Measurements from ENCODE around the gene EAPP. TPM values are rescaled to one million over a fixed set of nuclear protein-coding genes. Genes with fewer than 3 reads are reported as not detected.

EAPP gene
- total RNA-seq, 5 donors from 2014 or later (not counting 1 experiment from before 2014, with no cell fraction given) = 48.9 to 77.7 (median 53.6) TPM

DNA sequence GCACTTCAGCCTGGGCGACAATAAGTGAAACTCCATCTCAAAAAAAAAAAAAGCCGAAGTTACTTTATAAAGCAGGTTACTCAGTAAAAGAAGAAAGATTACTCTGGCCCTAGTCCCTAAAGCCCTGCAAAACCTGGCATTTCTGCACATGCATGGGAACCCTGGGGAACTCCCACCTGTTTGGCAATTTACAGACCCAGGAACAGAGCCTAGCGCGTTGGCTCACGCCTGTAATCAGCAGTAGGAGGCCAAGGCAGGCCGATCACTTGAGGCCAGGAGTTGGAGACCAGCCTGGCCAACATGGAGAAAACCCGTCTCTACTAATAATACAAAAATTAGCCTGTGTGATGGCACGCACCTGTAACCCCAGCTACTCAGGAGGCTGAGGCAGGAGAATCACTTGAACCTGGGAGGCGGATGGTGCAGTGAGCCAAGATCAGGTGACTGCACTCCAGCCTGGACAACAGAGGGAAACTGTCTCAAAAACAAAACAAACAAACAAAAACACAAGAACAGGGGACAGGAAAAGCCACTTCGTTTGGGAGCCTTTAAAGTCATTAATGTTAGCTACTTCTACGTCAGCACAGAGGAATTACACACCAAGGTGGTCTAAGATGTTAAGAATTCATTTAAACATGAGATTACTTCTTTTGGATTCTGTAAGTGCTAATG lies 43.4 kb downstream of the EAPP start:
- H3K36me3 ChIP-seq (ENCODE audit: control insufficient read depth in 2 of 2, extremely low read depth in 1 of 2, insufficient read depth in 1 of 2, low read length in 1 of 2) = no peaks in the 10 kb centered on the region
- 92% methylated on average over 7 of the region's 11 CpGs for WGBS (ENCODE audit: insufficient coverage)
- no peak for DNase-seq
- peaks cover 0 to 4% of the 10 kb centered on the region in 2 experiments for H3K27me3 ChIP-seq (replicated peaks in 1 of 2; ENCODE audit: control insufficient read depth in 2 of 2, extremely low read depth in 1 of 2, insufficient read depth in 2 of 2, low read length in 1 of 2)
- Mint-ChIP-seq H3K9me3 (no peaks in the 10 kb centered on the region), H3K4me1 (no peaks in the 10 kb centered on the region), H3K4me3 (no peak overlapping the region), H3K36me3 (no peaks in the 10 kb centered on the region), H3K27me3 (no peaks in the 10 kb centered on the region), H3K27ac (no peak overlapping the region)
- no peaks in the 10 kb centered on the region for H3K9me3 ChIP-seq
- ChIA-PET POLR2A (no interaction called here), CTCF (interaction anchor here (0.6 to 0.7 kb wide), 2 partner anchors 529 to 819 kb away, joined by 3 to 4 read pairs; no protein-coding TSS in a partner anchor)
- no peaks in the 10 kb centered on the region for H3K4me1 ChIP-seq (ENCODE audit: control insufficient read depth in 1 of 2, extremely low read depth in 1 of 2, insufficient read depth in 2 of 2, low read length in 2 of 2)
- no peak for ATAC-seq (replicated peaks in 1 of 4)
- no peak overlapping the region for H3K4me3 ChIP-seq (ENCODE audit: control insufficient read depth in 1 of 2, extremely low read depth in 1 of 2, low read length in 1 of 2)
- no peak overlapping the region for H3K27ac ChIP-seq (ENCODE audit: low read length)

DNA sequence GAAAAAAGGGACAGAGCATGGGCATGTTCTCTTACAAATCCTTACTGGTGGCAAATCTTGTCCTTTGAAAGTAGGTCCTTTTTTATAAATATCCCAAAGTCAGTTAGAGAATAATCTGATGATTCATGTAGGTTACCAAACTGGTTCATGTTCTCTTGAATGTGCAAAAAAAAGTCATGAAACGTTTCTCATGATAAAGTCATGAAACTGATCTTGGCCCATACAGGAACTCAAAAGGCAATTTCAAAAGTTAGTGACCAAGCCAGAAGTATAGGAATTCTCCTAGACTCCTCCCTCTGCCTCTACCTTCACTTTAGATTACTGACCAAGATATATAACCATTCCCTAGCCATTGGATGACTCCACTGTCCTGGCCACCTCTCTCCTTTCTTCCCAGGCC lies 50.2 kb downstream of the EAPP start:
- CTCF ChIA-PET = no interaction called here
- no CpG with 5 or more reads among the region's 1 CpG for WGBS (ENCODE audit: insufficient coverage)
- Histone ChIP-seq H3K36me3 (ENCODE audit: control insufficient read depth in 2 of 2, extremely low read depth in 1 of 2, insufficient read depth in 1 of 2, low read length in 1 of 2) (no peaks in the 10 kb centered on the region), H3K4me1 (ENCODE audit: control insufficient read depth in 1 of 2, extremely low read depth in 1 of 2, insufficient read depth in 2 of 2, low read length in 2 of 2) (no peaks in the 10 kb centered on the region), H3K27me3 (replicated peaks in 1 of 2; ENCODE audit: control insufficient read depth in 2 of 2, extremely low read depth in 1 of 2, insufficient read depth in 2 of 2, low read length in 1 of 2) (no peaks in the 10 kb centered on the region), H3K9me3 (no peaks in the 10 kb centered on the region), H3K4me3 (ENCODE audit: control insufficient read depth in 1 of 2, extremely low read depth in 1 of 2, low read length in 1 of 2) (no peak overlapping the region), H3K27ac (ENCODE audit: low read length) (no peak overlapping the region)
- POLR2A ChIA-PET = no interaction called here
- Mint-ChIP-seq H3K4me1 (no peaks in the 10 kb centered on the region), H3K36me3 (no peaks in the 10 kb centered on the region), H3K27ac (no peak overlapping the region), H3K4me3 (no peak overlapping the region), H3K9me3 (no peaks in the 10 kb centered on the region), H3K27me3 (no peaks in the 10 kb centered on the region)
- no peak for ATAC-seq (replicated peaks in 1 of 4)
- DNase-seq = no peak

- no peak overlapping the region for H3K27ac Mint-ChIP-seq
- Histone ChIP-seq H3K4me1 (ENCODE audit: control insufficient read depth in 1 of 2, extremely low read depth in 1 of 2, insufficient read depth in 2 of 2, low read length in 2 of 2) (no peaks in the 10 kb centered on the region), H3K9me3 (no peaks in the 10 kb centered on the region), H3K4me3 (ENCODE audit: control insufficient read depth in 1 of 2, extremely low read depth in 1 of 2, low read length in 1 of 2) (no peak overlapping the region), H3K27me3 (replicated peaks in 1 of 2; ENCODE audit: control insufficient read depth in 2 of 2, extremely low read depth in 1 of 2, insufficient read depth in 2 of 2, low read length in 1 of 2) (no peaks in the 10 kb centered on the region), H3K36me3 (ENCODE audit: control insufficient read depth in 2 of 2, extremely low read depth in 1 of 2, insufficient read depth in 1 of 2, low read length in 1 of 2) (no peaks in the 10 kb centered on the region), H3K27ac (ENCODE audit: low read length) (no peak overlapping the region)
- H3K36me3 Mint-ChIP-seq = no peaks in the 10 kb centered on the region
- ATAC-seq (replicated peaks in 1 of 4) (no peak), DNase-seq (no peak)
- H3K4me1 Mint-ChIP-seq = no peaks in the 10 kb centered on the region
- no peak overlapping the region for H3K4me3 Mint-ChIP-seq
- ChIA-PET POLR2A (no interaction called here), CTCF (no interaction called here)
- no CpG with 5 or more reads among the region's 7 CpGs for WGBS (ENCODE audit: insufficient coverage)
- H3K27me3 Mint-ChIP-seq = no peaks in the 10 kb centered on the region
- H3K9me3 Mint-ChIP-seq = no peaks in the 10 kb centered on the region
These were observed 51.0 kb downstream of the EAPP start for GRCh38 chr14:34488528-34488927.

- Histone ChIP-seq H3K9me3 (no peaks in the 10 kb centered on the region), H3K27ac (ENCODE audit: low read length) (no peak overlapping the region), H3K4me3 (ENCODE audit: control insufficient read depth in 1 of 2, extremely low read depth in 1 of 2, low read length in 1 of 2) (no peak overlapping the region), H3K4me1 (ENCODE audit: control insufficient read depth in 1 of 2, extremely low read depth in 1 of 2, insufficient read depth in 2 of 2, low read length in 2 of 2) (no peaks in the 10 kb centered on the region), H3K36me3 (ENCODE audit: control insufficient read depth in 2 of 2, extremely low read depth in 1 of 2, insufficient read depth in 1 of 2, low read length in 1 of 2) (no peaks in the 10 kb centered on the region), H3K27me3 (replicated peaks in 1 of 2; ENCODE audit: control insufficient read depth in 2 of 2, extremely low read depth in 1 of 2, insufficient read depth in 2 of 2, low read length in 1 of 2) (no peaks in the 10 kb centered on the region)
- ATAC-seq (replicated peaks in 1 of 4) (no peak), DNase-seq (no peak)
- H3K9me3 Mint-ChIP-seq = no peaks in the 10 kb centered on the region
- no peak overlapping the region for H3K4me3 Mint-ChIP-seq
- ChIA-PET POLR2A (no interaction called here), CTCF (no interaction called here)
- no peaks in the 10 kb centered on the region for H3K27me3 Mint-ChIP-seq
- no peak overlapping the region for H3K27ac Mint-ChIP-seq
- no peaks in the 10 kb centered on the region for H3K4me1 Mint-ChIP-seq
- 89% methylated on average over 1 of the region's 1 CpG for WGBS (ENCODE audit: insufficient coverage)
- no peaks in the 10 kb centered on the region for H3K36me3 Mint-ChIP-seq
These were observed 54.8 kb downstream of the EAPP start for GRCh38 chr14:34484726-34485125.

DNA sequence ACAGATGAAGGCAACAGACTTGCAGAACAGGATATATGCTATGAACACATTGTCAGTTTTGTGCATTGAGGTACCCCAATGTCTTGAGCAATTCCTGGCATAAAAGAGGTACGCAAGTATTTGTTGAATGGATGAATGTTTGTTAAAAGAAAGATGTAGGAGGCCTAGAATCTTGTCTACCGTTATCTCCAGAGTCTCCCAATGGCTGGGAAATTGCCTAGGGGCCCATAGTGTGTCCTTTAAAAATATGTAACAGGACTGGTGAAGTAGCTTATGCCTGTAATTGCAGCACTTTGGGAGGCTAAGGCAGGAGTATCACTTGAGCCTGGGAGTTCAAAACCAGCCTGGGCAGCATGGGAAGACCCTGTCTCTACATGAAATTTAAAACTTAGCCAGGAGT lies 57.0 kb downstream of the EAPP start:
- Mint-ChIP-seq H3K4me3 (no peak overlapping the region), H3K36me3 (no peaks in the 10 kb centered on the region), H3K27ac (no peak overlapping the region), H3K4me1 (no peaks in the 10 kb centered on the region), H3K27me3 (no peaks in the 10 kb centered on the region), H3K9me3 (no peaks in the 10 kb centered on the region)
- Histone ChIP-seq H3K36me3 (ENCODE audit: control insufficient read depth in 2 of 2, extremely low read depth in 1 of 2, insufficient read depth in 1 of 2, low read length in 1 of 2) (no peaks in the 10 kb centered on the region), H3K27ac (ENCODE audit: low read length) (no peak overlapping the region), H3K27me3 (replicated peaks in 1 of 2; ENCODE audit: control insufficient read depth in 2 of 2, extremely low read depth in 1 of 2, insufficient read depth in 2 of 2, low read length in 1 of 2) (no peaks in the 10 kb centered on the region), H3K4me1 (ENCODE audit: control insufficient read depth in 1 of 2, extremely low read depth in 1 of 2, insufficient read depth in 2 of 2, low read length in 2 of 2) (no peaks in the 10 kb centered on the region), H3K4me3 (ENCODE audit: control insufficient read depth in 1 of 2, extremely low read depth in 1 of 2, low read length in 1 of 2) (no peak overlapping the region), H3K9me3 (no peaks in the 10 kb centered on the region)
- ChIA-PET POLR2A (no interaction called here), CTCF (interaction anchor here in 1 of 2 donors (0.7 kb wide), 1 partner anchor 177 kb away, joined by 3 read pairs; no protein-coding TSS in a partner anchor)
- 89% methylated on average over 2 of the region's 2 CpGs for WGBS (ENCODE audit: insufficient coverage)
- ATAC-seq (replicated peaks in 1 of 4) (no peak), DNase-seq (no peak)

DNA sequence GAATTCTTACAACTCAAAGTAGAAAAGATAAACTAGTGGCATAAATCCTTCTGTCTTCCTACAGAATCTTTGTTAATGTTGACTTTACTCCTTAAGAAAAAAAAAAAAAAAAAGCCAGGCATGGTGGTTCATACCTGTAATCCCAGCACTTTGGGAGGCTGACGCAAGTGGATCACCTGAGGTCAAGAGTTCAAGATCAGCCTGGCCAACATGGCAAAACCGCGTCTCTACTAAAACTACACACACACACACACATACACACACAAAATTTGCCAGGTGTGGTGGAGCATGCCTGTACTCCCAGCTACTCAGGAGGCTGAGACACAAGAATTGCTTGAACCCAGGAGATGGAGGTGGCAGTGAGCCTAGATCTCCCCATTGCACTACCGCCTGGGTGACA lies 59.8 kb downstream of the EAPP start:
- Histone ChIP-seq H3K36me3 (ENCODE audit: control insufficient read depth in 2 of 2, extremely low read depth in 1 of 2, insufficient read depth in 1 of 2, low read length in 1 of 2) (no peaks in the 10 kb centered on the region), H3K4me3 (ENCODE audit: control insufficient read depth in 1 of 2, extremely low read depth in 1 of 2, low read length in 1 of 2) (no peak overlapping the region), H3K27ac (ENCODE audit: low read length) (no peak overlapping the region), H3K27me3 (replicated peaks in 1 of 2; ENCODE audit: control insufficient read depth in 2 of 2, extremely low read depth in 1 of 2, insufficient read depth in 2 of 2, low read length in 1 of 2) (no peaks in the 10 kb centered on the region), H3K4me1 (ENCODE audit: control insufficient read depth in 1 of 2, extremely low read depth in 1 of 2, insufficient read depth in 2 of 2, low read length in 2 of 2) (no peaks in the 10 kb centered on the region), H3K9me3 (no peaks in the 10 kb centered on the region)
- H3K4me3 Mint-ChIP-seq = no peak overlapping the region
- H3K9me3 Mint-ChIP-seq = no peaks in the 10 kb centered on the region
- DNase-seq (no peak), ATAC-seq (replicated peaks in 1 of 4) (no peak)
- H3K27ac Mint-ChIP-seq = no peak overlapping the region
- ChIA-PET CTCF (interaction anchor here in 1 of 2 donors (0.7 kb wide), 1 partner anchor 376 kb away, joined by 6 read pairs; no protein-coding TSS in a partner anchor), POLR2A (no interaction called here)
- no peaks in the 10 kb centered on the region for H3K4me1 Mint-ChIP-seq
- no peaks in the 10 kb centered on the region for H3K36me3 Mint-ChIP-seq
- no CpG with 5 or more reads among the region's 4 CpGs for WGBS (ENCODE audit: insufficient coverage)
- H3K27me3 Mint-ChIP-seq = no peaks in the 10 kb centered on the region

GRCh38 chr14:34478261-34478660 lies 61.2 kb downstream of the EAPP start:
- Mint-ChIP-seq H3K4me1 (no peaks in the 10 kb centered on the region), H3K4me3 (no peak overlapping the region), H3K27me3 (no peaks in the 10 kb centered on the region), H3K9me3 (no peaks in the 10 kb centered on the region), H3K36me3 (no peaks in the 10 kb centered on the region), H3K27ac (no peak overlapping the region)
- ATAC-seq (replicated peaks in 1 of 4) = no peak
- no peak for DNase-seq
- Histone ChIP-seq H3K9me3 (no peaks in the 10 kb centered on the region), H3K27ac (ENCODE audit: low read length) (no peak overlapping the region), H3K27me3 (replicated peaks in 1 of 2; ENCODE audit: control insufficient read depth in 2 of 2, extremely low read depth in 1 of 2, insufficient read depth in 2 of 2, low read length in 1 of 2) (no peaks in the 10 kb centered on the region), H3K4me3 (ENCODE audit: control insufficient read depth in 1 of 2, extremely low read depth in 1 of 2, low read length in 1 of 2) (no peak overlapping the region), H3K36me3 (ENCODE audit: control insufficient read depth in 2 of 2, extremely low read depth in 1 of 2, insufficient read depth in 1 of 2, low read length in 1 of 2) (no peaks in the 10 kb centered on the region), H3K4me1 (ENCODE audit: control insufficient read depth in 1 of 2, extremely low read depth in 1 of 2, insufficient read depth in 2 of 2, low read length in 2 of 2) (no peaks in the 10 kb centered on the region)
- ChIA-PET POLR2A (no interaction called here), CTCF (no interaction called here)
- WGBS (ENCODE audit: insufficient coverage) = no CpG with 5 or more reads among the region's 1 CpG

Measured in T-cell (primary cell).